Measurements from ENCODE around the gene CCDC77. TPM values are rescaled to one million over a fixed set of nuclear protein-coding genes. Genes with fewer than 3 reads are reported as not detected.

Gene CCDC77
- total RNA-seq, 5 donors from 2014 or later (not counting 1 experiment from before 2014, with no cell fraction given) = 9.7 to 14.6 (median 10.3) TPM

- Mint-ChIP-seq H3K36me3 (no peaks in the 10 kb centered on the region), H3K4me3 (peak overlapping the region in 1 of 3 donors; percentile 1)
These were observed 56.2 kb downstream of the CCDC77 start for GRCh38 chr12:457676-458075.

GRCh38 chr12:459050-459429, 57.6 kb downstream of the CCDC77 start:
- no peaks in the 10 kb centered on the region for H3K36me3 Mint-ChIP-seq
- WGBS (ENCODE audit: insufficient coverage) = 94% methylated on average over 2 of the region's 5 CpGs
- Histone ChIP-seq H3K4me3 (ENCODE audit: control insufficient read depth in 1 of 2, extremely low read depth in 1 of 2, low read length in 1 of 2) (peak overlapping the region; percentile 56 to 60), H3K9me3 (no peaks in the 10 kb centered on the region), H3K36me3 (ENCODE audit: control insufficient read depth in 2 of 2, extremely low read depth in 1 of 2, insufficient read depth in 1 of 2, low read length in 1 of 2) (no peaks in the 10 kb centered on the region), H3K27me3 (replicated peaks in 1 of 2; ENCODE audit: control insufficient read depth in 2 of 2, extremely low read depth in 1 of 2, insufficient read depth in 2 of 2, low read length in 1 of 2) (peaks cover 2 to 17% of the 10 kb centered on the region in 2 experiments), H3K27ac (ENCODE audit: low read length) (no peak overlapping the region), H3K4me1 (ENCODE audit: control insufficient read depth in 1 of 2, extremely low read depth in 1 of 2, insufficient read depth in 2 of 2, low read length in 2 of 2) (peaks cover 0 to 16% of the 10 kb centered on the region in 2 experiments)
- peaks cover 3 to 22% of the 10 kb centered on the region in 2 donors for H3K27me3 Mint-ChIP-seq
- DNase-seq = no peak
- no peaks in the 10 kb centered on the region for H3K9me3 Mint-ChIP-seq
- CTCF ChIA-PET = interaction anchor here (0.7 to 2.9 kb wide), 2 partner anchors 80 to 1213 kb away, joined by 3 to 13 read pairs; no protein-coding TSS in a partner anchor
- peaks cover 12 to 27% (median 23%) of the 10 kb centered on the region in 3 donors for H3K4me1 Mint-ChIP-seq
- H3K27ac Mint-ChIP-seq = no peak overlapping the region
- ATAC-seq (replicated peaks in 1 of 4) = no peak
- POLR2A ChIA-PET = no interaction called here
- peak overlapping the region; percentile 69 to 78 (median 76) for H3K4me3 Mint-ChIP-seq

More at GRCh38 chr12:457676-458075, 56.2 kb downstream of the CCDC77 start:
- H3K27me3 ChIP-seq (replicated peaks in 1 of 2; ENCODE audit: control insufficient read depth in 2 of 2, extremely low read depth in 1 of 2, insufficient read depth in 2 of 2, low read length in 1 of 2) = peaks cover 2 to 17% of the 10 kb centered on the region in 2 experiments
- WGBS (ENCODE audit: insufficient coverage) = no CpG with 5 or more reads among the region's 4 CpGs
- no peaks in the 10 kb centered on the region for H3K9me3 ChIP-seq
- ChIA-PET POLR2A (no interaction called here), CTCF (interaction anchor here in 1 of 2 donors (0.6 to 2.9 kb wide), 4 partner anchors 9 to 778 kb away, joined by 3 to 13 read pairs (median 4); no protein-coding TSS in a partner anchor)
- H3K4me1 Mint-ChIP-seq = peaks cover 12 to 20% (median 18%) of the 10 kb centered on the region in 3 donors
- no peaks in the 10 kb centered on the region for H3K9me3 Mint-ChIP-seq
- no peak overlapping the region for H3K27ac Mint-ChIP-seq
- ATAC-seq (replicated peaks in 1 of 4) (no peak), DNase-seq (no peak)
- H3K27me3 Mint-ChIP-seq = peaks cover 3 to 19% of the 10 kb centered on the region in 2 donors
- H3K27ac ChIP-seq (ENCODE audit: low read length) = no peak overlapping the region
- H3K4me3 ChIP-seq (ENCODE audit: control insufficient read depth in 1 of 2, extremely low read depth in 1 of 2, low read length in 1 of 2) = no peak overlapping the region
- no peaks in the 10 kb centered on the region for H3K36me3 ChIP-seq (ENCODE audit: control insufficient read depth in 2 of 2, extremely low read depth in 1 of 2, insufficient read depth in 1 of 2, low read length in 1 of 2)
- H3K4me1 ChIP-seq (ENCODE audit: control insufficient read depth in 1 of 2, extremely low read depth in 1 of 2, insufficient read depth in 2 of 2, low read length in 2 of 2) = peaks cover 0 to 22% of the 10 kb centered on the region in 2 experiments

GRCh38 chr12:459430-460258, 58.2 kb downstream of the CCDC77 start, which contains the start of gene B4GALNT3:
Gene B4GALNT3 (plus strand): TSS chr12:459939. CDS start chr12:460377, 438 bp downstream.
- 3% methylated on average over 69 of the region's 82 CpGs for WGBS (ENCODE audit: insufficient coverage)
- Histone ChIP-seq H3K27ac (ENCODE audit: low read length) (no peak within 1 kb of the TSS), H3K27me3 (replicated peaks in 1 of 2; ENCODE audit: control insufficient read depth in 2 of 2, extremely low read depth in 1 of 2, insufficient read depth in 2 of 2, low read length in 1 of 2) (peaks cover 2 to 18% of the 10 kb centered on the region in 2 experiments), H3K36me3 (ENCODE audit: control insufficient read depth in 2 of 2, extremely low read depth in 1 of 2, insufficient read depth in 1 of 2, low read length in 1 of 2) (no peaks in the 10 kb centered on the region), H3K9me3 (no peaks in the 10 kb centered on the region), H3K4me1 (ENCODE audit: control insufficient read depth in 1 of 2, extremely low read depth in 1 of 2, insufficient read depth in 2 of 2, low read length in 2 of 2) (peaks cover 0 to 16% of the 10 kb centered on the region in 2 experiments), H3K4me3 (ENCODE audit: control insufficient read depth in 1 of 2, extremely low read depth in 1 of 2, low read length in 1 of 2) (peak within 1 kb of the TSS; percentile 56 to 60)
- DNase-seq (peak in 22 of 35 experiments; percentile 5 to 53 (median 24)), ATAC-seq (replicated peaks in 1 of 4) (peak; percentile 74 to 76 (median 74))
- no peak within 1 kb of the TSS for H3K27ac Mint-ChIP-seq
- no peaks in the 10 kb centered on the region for H3K36me3 Mint-ChIP-seq
- no peaks in the 10 kb centered on the region for H3K9me3 Mint-ChIP-seq
- peak within 1 kb of the TSS; percentile 76 to 93 (median 83) for H3K4me3 Mint-ChIP-seq
- H3K27me3 Mint-ChIP-seq = peaks cover 3 to 22% of the 10 kb centered on the region in 2 donors
- CTCF ChIA-PET = interaction anchor here in 1 of 2 donors (2.9 kb wide), 1 partner anchor 80 kb away, joined by 13 read pairs; no protein-coding TSS in a partner anchor
- POLR2A ChIA-PET = no interaction called here
- H3K4me1 Mint-ChIP-seq = peaks cover 12 to 27% (median 23%) of the 10 kb centered on the region in 3 donors

- Histone ChIP-seq H3K4me3 (ENCODE audit: control insufficient read depth in 1 of 2, extremely low read depth in 1 of 2, low read length in 1 of 2) (peak overlapping the region; percentile 27 to 56), H3K4me1 (ENCODE audit: control insufficient read depth in 1 of 2, extremely low read depth in 1 of 2, insufficient read depth in 2 of 2, low read length in 2 of 2) (peaks cover 0 to 16% of the 10 kb centered on the region in 2 experiments), H3K9me3 (no peaks in the 10 kb centered on the region), H3K36me3 (ENCODE audit: control insufficient read depth in 2 of 2, extremely low read depth in 1 of 2, insufficient read depth in 1 of 2, low read length in 1 of 2) (no peaks in the 10 kb centered on the region), H3K27ac (ENCODE audit: low read length) (no peak overlapping the region), H3K27me3 (replicated peaks in 1 of 2; ENCODE audit: control insufficient read depth in 2 of 2, extremely low read depth in 1 of 2, insufficient read depth in 2 of 2, low read length in 1 of 2) (peaks cover 2 to 19% of the 10 kb centered on the region in 2 experiments)
- DNase-seq = peak in 31 of 35 experiments; percentile 8 to 67 (median 35)
- ChIA-PET CTCF (no interaction called here), POLR2A (no interaction called here)
- ATAC-seq (replicated peaks in 1 of 4) = peak; percentile 75 to 83 (median 78)
- H3K27ac Mint-ChIP-seq = peak overlapping the region; percentile 36 to 62
- WGBS (ENCODE audit: insufficient coverage) = 9% methylated on average over 100 of the region's 109 CpGs
- no peaks in the 10 kb centered on the region for H3K36me3 Mint-ChIP-seq
- H3K9me3 Mint-ChIP-seq = no peaks in the 10 kb centered on the region
- peaks cover 12 to 27% (median 23%) of the 10 kb centered on the region in 3 donors for H3K4me1 Mint-ChIP-seq
- H3K27me3 Mint-ChIP-seq = peaks cover 3 to 22% of the 10 kb centered on the region in 2 donors
- peak overlapping the region; percentile 72 to 93 (median 83) for H3K4me3 Mint-ChIP-seq
These were observed 59.1 kb downstream of the CCDC77 start for GRCh38 chr12:460261-461230.

GRCh38 chr12:461425-461824, 60.0 kb downstream of the CCDC77 start:
- Mint-ChIP-seq H3K36me3 (no peaks in the 10 kb centered on the region), H3K4me3 (peak overlapping the region; percentile 72 to 93 (median 83)), H3K9me3 (no peaks in the 10 kb centered on the region), H3K27ac (peak overlapping the region in 1 of 2 donors; percentile 62), H3K27me3 (peaks cover 3 to 22% of the 10 kb centered on the region in 2 donors), H3K4me1 (peaks cover 12 to 27% (median 23%) of the 10 kb centered on the region in 3 donors)
- ChIA-PET CTCF (interaction anchor here in 1 of 2 donors (0.5 kb wide), 1 partner anchor 33 kb away, joined by 3 read pairs; no protein-coding TSS in a partner anchor), POLR2A (interaction anchor here in 1 of 2 donors (1.0 kb wide), 1 partner anchor 98 kb away, joined by 3 read pairs; no protein-coding TSS in a partner anchor)
- Histone ChIP-seq H3K4me1 (ENCODE audit: control insufficient read depth in 1 of 2, extremely low read depth in 1 of 2, insufficient read depth in 2 of 2, low read length in 2 of 2) (peaks cover 0 to 16% of the 10 kb centered on the region in 2 experiments), H3K27ac (ENCODE audit: low read length) (no peak overlapping the region), H3K9me3 (no peaks in the 10 kb centered on the region), H3K27me3 (replicated peaks in 1 of 2; ENCODE audit: control insufficient read depth in 2 of 2, extremely low read depth in 1 of 2, insufficient read depth in 2 of 2, low read length in 1 of 2) (peaks cover 2 to 19% of the 10 kb centered on the region in 2 experiments), H3K4me3 (ENCODE audit: control insufficient read depth in 1 of 2, extremely low read depth in 1 of 2, low read length in 1 of 2) (no peak overlapping the region), H3K36me3 (ENCODE audit: control insufficient read depth in 2 of 2, extremely low read depth in 1 of 2, insufficient read depth in 1 of 2, low read length in 1 of 2) (no peaks in the 10 kb centered on the region)
- 79% methylated on average over 11 of the region's 13 CpGs for WGBS (ENCODE audit: insufficient coverage)
- DNase-seq (no peak), ATAC-seq (replicated peaks in 1 of 4) (no peak)
